H1 (cell line): ENCODE measurements around the gene NFATC4. TPM values are rescaled to one million over a fixed set of nuclear protein-coding genes. Genes with fewer than 3 reads are reported as not detected.
A peak's percentile ranks its signal among the peaks of the same experiment; 100 is the strongest.

Experiments
- CTCF ChIA-PET: fragments of 300-600 bp; sonication (Branson Sonifier 250); formaldehyde crosslinking; loops from one replicate; lab custom pipeline; 2021; ENCODE audit not compliant: partially characterized antibody; lab: Charles Lee
- POLR2A ChIA-PET: fragments of 300-600 bp; sonication (Branson Sonifier 250); formaldehyde crosslinking; loops from one replicate; lab custom pipeline; 2021; ENCODE audit warnings: inconsistent platforms; ENCODE audit not compliant: partially characterized antibody; lab: Charles Lee
- DNase-seq, 2 experiments: peaks; one replicate each; pipeline versions ENCODE4 v3.0.0 to v3.0.0-alpha.2; 2010 to 2022; ENCODE audit warnings: low spot score in 2 of 2, low read depth in 1 of 2, mixed read lengths in 1 of 2
- FAIRE-seq: peaks from 2 replicates; lab custom pipeline; 2011; peaks lifted over from hg19 to GRCh38; lab: Jason Lieb, UNC
- H2AFZ ChIP-seq: 2 replicates; pipeline ENCODE4 v1.8.1; 2012; ENCODE audit warnings: low read length, inconsistent platforms
- H2AK5ac ChIP-seq: 2 replicates; pipeline ENCODE4 v1.6.1; 2013; ENCODE audit warnings: low read depth, low read length
- H2BK120ac ChIP-seq: replicated peaks from 2 replicates; pipeline ENCODE3; 2013; ENCODE audit warnings: low read depth, low read length, inconsistent platforms
- H2BK12ac ChIP-seq: 2 replicates; pipeline ENCODE4 v1.6.1; 2013; ENCODE audit warnings: low read depth, low read length
- H2BK15ac ChIP-seq: 2 replicates; pipeline ENCODE4 v1.6.1; 2013; ENCODE audit warnings: low read length
- H2BK20ac ChIP-seq: 2 replicates; pipeline ENCODE4 v1.6.1; 2013; ENCODE audit warnings: low read length
- H2BK5ac ChIP-seq: 2 replicates; pipeline ENCODE4 v1.6.1; 2013; ENCODE audit warnings: low read depth, low read length
- H3K14ac ChIP-seq: 2 replicates; pipeline ENCODE4 v1.6.1; 2013; ENCODE audit warnings: inconsistent platforms; ENCODE audit not compliant: insufficient read length
- H3K18ac ChIP-seq: 2 replicates; pipeline ENCODE4 v1.6.1; 2013; ENCODE audit warnings: low read length; ENCODE audit errors: extremely low read depth
- H3K23ac ChIP-seq: 2 replicates; pipeline ENCODE4 v1.6.1; 2013; ENCODE audit warnings: inconsistent platforms; ENCODE audit not compliant: insufficient read length
- H3K23me2 ChIP-seq: 2 replicates; pipeline ENCODE4 v1.6.1; 2013; ENCODE audit warnings: low read depth, low read length
- H3K27ac ChIP-seq: 2 replicates; pipeline ENCODE4 v1.6.1; 2011; ENCODE audit warnings: low read depth, low read length, inconsistent platforms
- H3K27me3 ChIP-seq, 4 experiments: replicated peaks in 1 of 4; 1 replicate in 1 of 4; 2 replicates in 3 of 4; pipeline versions ENCODE4 v1.6.1 to v1.8.1; 2011 to 2013; ENCODE audit warnings: low read length in 3 of 4, mild to moderate bottlenecking in 3 of 4, inconsistent platforms in 2 of 4, mixed read lengths in 2 of 4, moderate library complexity in 1 of 4; ENCODE audit not compliant: control insufficient read depth in 3 of 4, insufficient read depth in 3 of 4; ENCODE audit errors: extremely low read depth in 1 of 4
- H3K36me3 ChIP-seq, 4 experiments: 2 replicates each; pipeline versions ENCODE4 v1.6.1 to v1.8.1; 2011 to 2013; ENCODE audit warnings: mild to moderate bottlenecking in 4 of 4, low read length in 3 of 4, moderate library complexity in 2 of 4, control low read depth in 1 of 4, inconsistent platforms in 1 of 4; ENCODE audit not compliant: insufficient read depth in 4 of 4, control insufficient read depth in 2 of 4
- H3K4ac ChIP-seq: replicated peaks from 2 replicates; pipeline ENCODE3; 2013; ENCODE audit warnings: low read length, low read depth, mixed read lengths, inconsistent platforms; ENCODE audit not compliant: insufficient read length
- H3K4me1 ChIP-seq, 4 experiments: replicated peaks in 1 of 4; 1 replicate in 1 of 4; 2 replicates in 3 of 4; pipeline versions ENCODE4 v1.6.1 to v1.8.1; 2011 to 2013; ENCODE audit warnings: low read length in 3 of 4, inconsistent platforms in 2 of 4, mixed read lengths in 1 of 4; ENCODE audit not compliant: insufficient read depth in 4 of 4, control insufficient read depth in 3 of 4
- H3K4me2 ChIP-seq, 2 experiments: 2 replicates each; pipeline versions ENCODE4 v1.6.1 to v1.8.1; 2011 to 2013; ENCODE audit warnings: low read depth in 2 of 2, low read length in 2 of 2, control low read depth in 1 of 2, inconsistent platforms in 1 of 2, mild to moderate bottlenecking in 1 of 2; ENCODE audit not compliant: insufficient read depth in 1 of 2
- H3K4me3 ChIP-seq, 4 experiments: fragments of 200-600, 300-600 bp in 1 of 4; sonication (generic), shearing (Covaris generic), sonication (Bioruptor Twin) in 1 of 4; 2 replicates each; pipeline versions ENCODE4 v1.5.1 to v1.8.1; 2011 to 2016; ENCODE audit warnings: low read length in 4 of 4, low read depth in 3 of 4, control low read depth in 2 of 4, inconsistent platforms in 2 of 4, mild to moderate bottlenecking in 2 of 4, mixed read lengths in 1 of 4, moderate library complexity in 1 of 4; ENCODE audit not compliant: insufficient read depth in 2 of 4; ENCODE audit errors: extremely low read depth in 1 of 4
- H3K56ac ChIP-seq: replicated peaks from 2 replicates; pipeline ENCODE3; 2013; ENCODE audit warnings: low read depth, mild to moderate bottlenecking, mixed read lengths, low read length, inconsistent platforms; ENCODE audit not compliant: insufficient read length
- H3K79me1 ChIP-seq: 2 replicates; pipeline ENCODE4 v1.6.1; 2013; ENCODE audit warnings: low read depth, low read length, control low read depth
- H3K79me2 ChIP-seq, 2 experiments: 2 replicates each; pipeline versions ENCODE4 v1.6.1 to v1.8.1; 2012 to 2013; ENCODE audit warnings: low read length in 2 of 2, mild to moderate bottlenecking in 2 of 2, inconsistent platforms in 1 of 2; ENCODE audit not compliant: insufficient read depth in 2 of 2, control insufficient read depth in 1 of 2
- H3K9ac ChIP-seq, 4 experiments: replicated peaks in 1 of 4; 1 replicate in 1 of 4; 2 replicates in 3 of 4; pipeline versions ENCODE4 v1.6.1 to v1.8.1; 2011 to 2013; ENCODE audit warnings: low read depth in 3 of 4, low read length in 3 of 4, control low read depth in 2 of 4, mild to moderate bottlenecking in 2 of 4, moderate library complexity in 2 of 4, inconsistent platforms in 1 of 4; ENCODE audit errors: extremely low read depth in 1 of 4
- H3K9me3 ChIP-seq, 2 experiments: 2 replicates each; pipeline versions ENCODE4 v1.6.1 to v1.8.1; 2012 to 2013; ENCODE audit warnings: mild to moderate bottlenecking in 2 of 2, moderate library complexity in 2 of 2, control low read depth in 1 of 2, inconsistent platforms in 1 of 2, low read depth in 1 of 2, low read length in 1 of 2, mixed read lengths in 1 of 2; ENCODE audit not compliant: insufficient read depth in 2 of 2
- H4K20me1 ChIP-seq, 2 experiments: replicated peaks in 1 of 2; 2 replicates each; pipeline versions ENCODE3 to v1.8.1; 2011 to 2013; ENCODE audit warnings: inconsistent platforms in 2 of 2, low read length in 2 of 2, mild to moderate bottlenecking in 1 of 2; ENCODE audit not compliant: insufficient read depth in 2 of 2, control insufficient read depth in 1 of 2
- H4K5ac ChIP-seq: 2 replicates; pipeline ENCODE4 v1.6.1; 2013; ENCODE audit warnings: low read length, low read depth, mixed read lengths, inconsistent platforms; ENCODE audit not compliant: insufficient read length
- H4K8ac ChIP-seq: 2 replicates; pipeline ENCODE4 v1.8.0; 2013; ENCODE audit warnings: mild to moderate bottlenecking, moderate library complexity, low read length, inconsistent platforms; ENCODE audit not compliant: insufficient read depth; ENCODE audit errors: extremely low read depth
- H4K91ac ChIP-seq: replicated peaks from 2 replicates; pipeline ENCODE3; 2013; ENCODE audit warnings: low read length, mixed read lengths, inconsistent platforms; ENCODE audit not compliant: insufficient read length
- CBX5 ChIP-seq: fragments of 300-800, 300-1000 bp; sonication (generic); IDR thresholded peaks from 2 replicates; pipeline ENCODE4 v1.7.1; 2016; ENCODE audit warnings: antibody characterized with exemption, low read length, low read depth
- CEBPB ChIP-seq: IDR thresholded peaks from 2 replicates; pipeline ENCODE4 v1.6.1; 2012; ENCODE audit warnings: low read depth, low read length
- CHD1 ChIP-seq: IDR thresholded peaks from 2 replicates; pipeline ENCODE4 v1.6.1; 2012; ENCODE audit warnings: low read depth, low read length, improper control_type of control experiment
- CHD2 ChIP-seq: IDR thresholded peaks from 2 replicates; pipeline ENCODE4 v1.6.1; 2012; ENCODE audit warnings: low read length, improper control_type of control experiment
- CREB1 ChIP-seq: IDR thresholded peaks from 2 replicates; pipeline ENCODE4 v1.6.1; 2012; ENCODE audit warnings: inconsistent platforms
- CTCF ChIP-seq, 3 experiments: IDR thresholded peaks; 1 replicate in 2 of 3; 2 replicates in 1 of 3; pipeline versions ENCODE4 v1.5.1 to v1.6.1; 2011; ENCODE audit warnings: low read length in 3 of 3, mild to moderate bottlenecking in 3 of 3, inconsistent platforms in 2 of 3, low read depth in 1 of 3, moderate library complexity in 1 of 3; ENCODE audit not compliant: insufficient read depth in 1 of 3; ENCODE audit errors: control extremely low read depth in 1 of 3
- JUND ChIP-seq: IDR thresholded peaks from 2 replicates; pipeline ENCODE4 v1.6.1; 2011; ENCODE audit warnings: mild to moderate bottlenecking, improper control_type of control experiment, low read length
- KDM4A ChIP-seq: IDR thresholded peaks from one replicate; pipeline ENCODE4 v1.7.1; 2012; ENCODE audit warnings: low read depth, mild to moderate bottlenecking, moderate library complexity, low read length, inconsistent platforms; ENCODE audit not compliant: severe bottlenecking
- KDM5A ChIP-seq: fragments of 200-600 bp; IDR thresholded peaks from 2 replicates; pipeline ENCODE4 v1.7.1; 2012; ENCODE audit warnings: mild to moderate bottlenecking, low read length, inconsistent platforms, mixed read lengths
- SIRT6 ChIP-seq: IDR thresholded peaks from one replicate; pipeline ENCODE4 v1.7.1; 2012; ENCODE audit warnings: low read length, inconsistent platforms
- SIX5 ChIP-seq: IDR thresholded peaks from 2 replicates; pipeline ENCODE4 v1.6.1; 2011; ENCODE audit warnings: mild to moderate bottlenecking, low read depth, low read length
- TAF1 ChIP-seq: IDR thresholded peaks from 2 replicates; pipeline ENCODE4 v1.6.1; 2011; ENCODE audit warnings: mild to moderate bottlenecking, low read depth, low read length
- WGBS, 2 experiments: shearing (Covaris generic) in 1 of 2; methylation state at CpG; one replicate each; pipeline versions ENCODE4 v1.1.6 to v1.1.7; 2013 to 2015; ENCODE audit warnings: low lambda C conversion rate in 2 of 2, mixed read lengths in 2 of 2, inconsistent platforms in 1 of 2, low coverage in 1 of 2, missing lambda C conversion rate in 1 of 2; ENCODE audit not compliant: insufficient replicate concordance in 2 of 2, insufficient coverage in 1 of 2, insufficient read length in 1 of 2; ENCODE audit errors: extremely low coverage in 1 of 2, missing lambda C conversion rate in 1 of 2; 5-methylcytosine and 5-hydroxymethylcytosine counted together
- polyA plus RNA-seq, 7 experiments: library from polyadenylated mRNA; depleted of rRNA in 3 of 7; stranded (reverse) in 5 of 7; unstranded in 2 of 7; fragments of >200 nt in 5 of 7; fragments of 200-250 nt in 2 of 7; gene quantifications; 1 replicate in 5 of 7; 2 replicates in 1 of 7; 4 replicates in 1 of 7; pipeline versions ENCODE4 v1.2.1 to v1.2.3, GENCODE V29; 2011 to 2013; ENCODE audit warnings: missing spikeins in 2 of 7, mixed read lengths in 2 of 7
- total RNA-seq: library from RNA; stranded (reverse); fragmentation: NEBNext Ultra II Directional; extraction: Animal tissue kit (Norgen Biotek cat#: 25700); gene quantifications from 2 replicates; pipeline ENCODE4 v1.2.1, GENCODE V29; 2021

NFATC4 gene
- total and polyA plus RNA-seq, 2 of the 8 experiments (the other 6 are each of a cell fraction or from before 2014, with no cell fraction given): 47.3 to 50.3 TPM

GRCh38 chr14:24369463-24369862 is 1.5 kb downstream of the NFATC4 start:
- ChIA-PET POLR2A (interaction anchor here (0.7 to 4.2 kb wide), 10 partner anchors 10 to 73 kb away, joined by 3 to 24 read pairs (median 3); partner anchors contain the start of genes CBLN3 and KHNYN), CTCF (interaction anchor here (0.6 to 16.4 kb wide), 12 partner anchors 9 to 73 kb away, joined by 3 to 207 read pairs (median 6); partner anchors contain the start of genes ADCY4, CBLN3, KHNYN and RIPK3)
- peaks cover 0 to 10% (median 7%) of the 10 kb centered on the region in 4 experiments; a peak in 6 of 7 replicates for H3K4me1 ChIP-seq
- peaks cover 3 to 11% (median 6%) of the 10 kb centered on the region in 4 experiments; a peak in 5 of 8 replicates for H3K36me3 ChIP-seq
- peak overlapping the region; percentile 76 to 82 for H3K4me2 ChIP-seq
- peaks cover 0 to 3% of the 10 kb centered on the region in 2 experiments for H4K20me1 ChIP-seq
- peak overlapping the region; percentile 73 to 100 (median 82); a peak in 6 of 8 replicates for H3K4me3 ChIP-seq
- FAIRE-seq (no peak), DNase-seq (no peak)
- no peak overlapping the region for H2BK120ac ChIP-seq
- no peak overlapping the region for H3K4ac ChIP-seq
- no peak overlapping the region for H4K5ac ChIP-seq
- WGBS, 2 experiments: 88% methylated on average over 8 of the region's 20 CpGs; no CpG with 5 or more reads in 1 of the 2 experiments
- H3K9ac ChIP-seq: peak overlapping the region in 2 of 4 experiments; percentile 24 to 54; a peak in 2 of 7 replicates
- no peak overlapping the region for H3K14ac ChIP-seq
- H3K56ac ChIP-seq: no peak overlapping the region
- 0 out of 2 replicates have a peak overlapping the region, but pooled peaks have one; percentile 40 for H2BK15ac ChIP-seq
- no peak overlapping the region for H3K23ac ChIP-seq
- no peak overlapping the region for H2BK20ac ChIP-seq
- H2BK5ac ChIP-seq: 0 out of 2 replicates have a peak overlapping the region, but pooled peaks have one; percentile 66
- H3K27me3 ChIP-seq: no peaks in the 10 kb centered on the region; a peak in 1 of 7 replicates
- no peaks in the 10 kb centered on the region for H3K9me3 ChIP-seq
- no peaks in the 10 kb centered on the region; the same call in 1 of the 2 replicates for H3K79me1 ChIP-seq
- peak overlapping the region; percentile 53; the same call in 1 of the 2 replicates for H3K27ac ChIP-seq
- H3K79me2 ChIP-seq: no peaks in the 10 kb centered on the region
- peaks cover 16% of the 10 kb centered on the region for H3K23me2 ChIP-seq
- no peak overlapping the region for H2AFZ ChIP-seq
- no peak overlapping the region for H2BK12ac ChIP-seq
- no peak overlapping the region for H2AK5ac ChIP-seq
- H4K91ac ChIP-seq: no peak overlapping the region
- H4K8ac ChIP-seq: no peak overlapping the region
- no peak overlapping the region for H3K18ac ChIP-seq
- TF ChIP-seq SIRT6 (no peak), KDM4A (no peak), CHD2 (no peak), JUND (no peak), CREB1 (no peak), CBX5 (no peak), CEBPB (no peak), CHD1 (no peak), CTCF (IDR thresholded peaks at IDR 0.05; ENCODE audit: control extremely low read depth in 1 of 3, insufficient read depth in 1 of 3, low read depth in 1 of 3, low read length in 3 of 3) (no peak), TAF1 (no peak), SIX5 (no peak), KDM5A (no peak)
